Measurements from ENCODE around the gene SH3RF1. TPM values are rescaled to one million over a fixed set of nuclear protein-coding genes. Genes with fewer than 3 reads are reported as not detected.

Gene SH3RF1
- total and polyA plus RNA-seq, 10 of the 15 experiments (the other 5 are each of a cell fraction or from before 2014, with no cell fraction given): 4.5 to 22.5 (median 10.4) TPM

DNA sequence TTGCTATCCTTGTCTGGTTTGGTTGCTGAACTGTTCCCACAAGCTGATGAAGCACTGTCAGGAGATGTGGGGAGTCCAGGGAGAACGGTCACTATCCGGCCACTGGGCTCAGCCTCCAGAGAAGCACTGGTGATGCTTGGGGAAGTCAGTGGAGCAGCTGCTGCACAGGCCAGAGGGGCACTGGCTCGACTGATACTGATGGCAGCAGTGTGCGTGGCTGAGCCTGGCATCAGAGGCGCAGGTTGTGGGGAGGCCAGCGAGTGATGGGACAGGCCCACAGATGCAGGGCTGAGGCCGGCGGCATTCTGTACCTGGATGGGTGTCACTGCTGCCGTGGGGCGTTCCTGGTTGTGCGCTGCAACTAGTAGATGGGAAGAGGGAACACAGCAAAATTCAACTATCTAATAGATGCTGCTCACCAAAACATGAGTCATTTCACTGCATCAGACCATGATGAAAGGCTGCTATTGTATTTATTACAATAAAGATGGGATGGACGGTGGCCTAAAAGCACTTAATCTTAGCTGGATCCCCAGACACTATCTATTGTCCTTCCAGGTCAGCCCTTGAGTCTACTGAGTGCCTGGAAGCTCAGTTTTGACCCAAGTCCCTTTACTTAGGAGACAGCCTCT lies 154.4 kb downstream of the SH3RF1 start:
- no peaks in the 10 kb centered on the region for H3K27me3 ChIP-seq (replicated peaks in 1 of 2; ENCODE audit: control insufficient read depth in 2 of 2, insufficient read depth in 2 of 2, low read length in 1 of 2)
- intact Hi-C loops (cut with micrococcal nuclease; ENCODE audit: unreplicated experiment) (no loop called here), in situ Hi-C loops (cut with MboI) (no loop called here)
- H4K20me1 ChIP-seq (ENCODE audit: control insufficient read depth, insufficient read depth): no peaks in the 10 kb centered on the region
- ChIA-PET RAD21 (ENCODE audit: unreplicated experiment) (interaction anchor here (1.1 kb wide), 2 partner anchors 18 to 322 kb away, joined by 3 to 4 read pairs; no protein-coding TSS in a partner anchor), CTCF (interaction anchor here (0.6 to 1.5 kb wide), 4 partner anchors 52 to 369 kb away, joined by 3 to 6 read pairs (median 4); no protein-coding TSS in a partner anchor), SMC1A (ENCODE audit: uncharacterized antibody, unreplicated experiment) (interaction anchor here (1.1 to 1.2 kb wide), 3 partner anchors 18 to 370 kb away, joined by 3 to 4 read pairs (median 3); no protein-coding TSS in a partner anchor), POLR2A (no interaction called here)
- H3K4me1 ChIP-seq (ENCODE audit: control insufficient read depth, insufficient read depth, low read length): no peaks in the 10 kb centered on the region
- H3K9ac ChIP-seq (ENCODE audit: control insufficient read depth, insufficient read depth, low read length): no peak overlapping the region
- no peak for ATAC-seq
- H2AFZ ChIP-seq (ENCODE audit: control insufficient read depth, low read depth, low read length): no peak overlapping the region
- no peak for DNase-seq (ENCODE audit: low read depth, low spot score)
- H3K27ac ChIP-seq (ENCODE audit: control insufficient read depth, insufficient read depth): no peak overlapping the region
- FAIRE-seq: no peak
- 99% methylated on average over 12 of the region's 12 CpGs for WGBS (ENCODE audit: insufficient coverage, insufficient replicate concordance, low lambda C conversion rate, missing lambda C conversion rate)
- BruUV-seq (replicated peaks): no TSS peak
- H3K36me3 ChIP-seq (ENCODE audit: control insufficient read depth in 2 of 2, insufficient read depth in 2 of 2, low read length in 1 of 2): peaks cover 5 to 10% of the 10 kb centered on the region in 2 experiments; a peak in 3 of 4 replicates
- TF ChIP-seq SMAD1 (IDR thresholded peaks at IDR 0.05; ENCODE audit: low read depth, partially characterized antibody): no peak
- TF ChIP-seq, protein P1, sequence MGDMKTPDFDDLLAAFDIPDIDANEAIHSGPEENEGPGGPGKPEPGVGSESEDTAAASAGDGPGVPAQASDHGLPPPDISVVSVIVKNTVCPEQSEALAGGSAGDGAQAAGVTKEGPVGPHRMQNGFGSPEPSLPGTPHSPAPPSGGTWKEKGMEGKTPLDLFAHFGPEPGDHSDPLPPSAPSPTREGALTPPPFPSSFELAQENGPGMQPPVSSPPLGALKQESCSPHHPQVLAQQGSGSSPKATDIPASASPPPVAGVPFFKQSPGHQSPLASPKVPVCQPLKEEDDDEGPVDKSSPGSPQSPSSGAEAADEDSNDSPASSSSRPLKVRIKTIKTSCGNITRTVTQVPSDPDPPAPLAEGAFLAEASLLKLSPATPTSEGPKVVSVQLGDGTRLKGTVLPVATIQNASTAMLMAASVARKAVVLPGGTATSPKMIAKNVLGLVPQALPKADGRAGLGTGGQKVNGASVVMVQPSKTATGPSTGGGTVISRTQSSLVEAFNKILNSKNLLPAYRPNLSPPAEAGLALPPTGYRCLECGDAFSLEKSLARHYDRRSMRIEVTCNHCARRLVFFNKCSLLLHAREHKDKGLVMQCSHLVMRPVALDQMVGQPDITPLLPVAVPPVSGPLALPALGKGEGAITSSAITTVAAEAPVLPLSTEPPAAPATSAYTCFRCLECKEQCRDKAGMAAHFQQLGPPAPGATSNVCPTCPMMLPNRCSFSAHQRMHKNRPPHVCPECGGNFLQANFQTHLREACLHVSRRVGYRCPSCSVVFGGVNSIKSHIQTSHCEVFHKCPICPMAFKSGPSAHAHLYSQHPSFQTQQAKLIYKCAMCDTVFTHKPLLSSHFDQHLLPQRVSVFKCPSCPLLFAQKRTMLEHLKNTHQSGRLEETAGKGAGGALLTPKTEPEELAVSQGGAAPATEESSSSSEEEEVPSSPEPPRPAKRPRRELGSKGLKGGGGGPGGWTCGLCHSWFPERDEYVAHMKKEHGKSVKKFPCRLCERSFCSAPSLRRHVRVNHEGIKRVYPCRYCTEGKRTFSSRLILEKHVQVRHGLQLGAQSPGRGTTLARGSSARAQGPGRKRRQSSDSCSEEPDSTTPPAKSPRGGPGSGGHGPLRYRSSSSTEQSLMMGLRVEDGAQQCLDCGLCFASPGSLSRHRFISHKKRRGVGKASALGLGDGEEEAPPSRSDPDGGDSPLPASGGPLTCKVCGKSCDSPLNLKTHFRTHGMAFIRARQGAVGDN (IDR thresholded peaks at IDR 0.05): no peak
- H3K4me2 ChIP-seq (ENCODE audit: control insufficient read depth, insufficient read depth): no peak overlapping the region
- no peaks in the 10 kb centered on the region for H3K9me3 ChIP-seq (replicated peaks; ENCODE audit: control insufficient read depth, insufficient read depth, low read length)
- no peaks in the 10 kb centered on the region for H3K79me2 ChIP-seq (ENCODE audit: control insufficient read depth, insufficient read depth, low read length)
- H3K4me3 ChIP-seq: no peak overlapping the region

Measured in GM12878 (cell line).